NCI-H1092 treated with DMSO at 0.1 percent for 48 hours (cell line): ENCODE results near the gene CARHSP1.
"Not testable (repeated sequence)": the region's sequence is repeated elsewhere in the genome, so short reads cannot be mapped to it uniquely, and the experiment has no call there.

Experiments
- DNase-seq: peaks from one replicate; lab custom pipeline; 2025; lab: John Stamatoyannopoulos, UW

Gene CARHSP1

DNA sequence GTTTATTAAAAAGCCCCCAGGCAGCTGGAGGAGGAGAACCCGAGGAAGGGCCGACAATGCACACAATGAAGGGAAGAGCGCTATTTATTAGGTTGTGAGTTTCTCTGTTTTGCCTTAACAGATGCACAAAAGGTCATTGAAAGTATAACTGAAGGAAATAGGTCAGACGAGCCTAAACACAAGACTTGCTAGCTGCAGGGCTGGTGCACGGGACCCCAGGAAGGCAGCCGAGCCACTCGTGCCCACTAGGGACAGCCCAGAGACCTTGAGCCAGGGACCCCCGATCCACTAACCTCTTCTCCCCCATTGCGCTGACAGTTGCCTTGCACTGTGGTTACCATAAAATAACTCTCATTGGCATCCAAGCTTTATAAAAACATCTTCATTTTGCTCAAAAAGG lies 24.6 kb upstream of the CARHSP1 start:
- DNase-seq: no peak

DNA sequence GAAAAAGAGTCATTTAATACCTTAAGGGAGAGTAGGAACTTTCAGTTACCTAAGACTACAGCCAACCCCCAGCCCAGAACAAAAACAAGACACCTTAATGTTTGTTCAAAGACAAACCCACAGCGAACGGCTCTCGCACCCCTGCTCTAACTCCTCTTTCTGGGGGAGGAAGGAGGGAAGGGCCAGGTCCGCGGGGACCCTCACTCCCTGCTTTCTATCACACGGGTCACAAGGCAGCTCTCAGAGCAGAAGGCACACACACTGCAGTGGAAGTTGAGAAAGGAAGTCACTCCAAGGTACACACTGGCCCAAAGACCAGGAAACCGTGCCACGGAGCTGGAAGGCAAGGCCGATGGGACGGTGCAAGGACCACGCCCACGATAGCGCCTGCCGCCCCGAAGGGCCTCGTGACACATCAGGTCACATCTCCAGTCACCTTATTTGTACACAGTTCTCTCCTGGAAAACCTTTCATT lies 23.3 kb upstream of the CARHSP1 start:
- DNase-seq: no peak

DNA sequence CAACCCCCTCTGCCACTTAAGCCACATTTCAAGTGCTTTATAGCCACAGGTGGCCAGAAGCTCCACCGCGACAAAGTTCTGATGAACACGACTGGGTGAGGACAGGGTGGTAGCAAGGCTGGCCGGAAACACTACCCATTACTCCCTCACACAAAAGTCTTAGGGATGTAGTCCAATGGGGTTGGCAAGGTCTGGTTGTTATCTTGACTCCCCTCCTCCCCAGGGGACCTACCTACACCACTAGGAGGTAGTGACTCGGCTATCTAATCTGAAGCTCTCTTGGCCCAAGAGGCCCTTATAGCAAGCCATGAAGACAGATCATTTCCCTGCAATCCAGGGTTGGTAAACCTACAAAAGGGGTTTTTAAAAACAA lies 21.7 kb upstream of the CARHSP1 start:
- no peak for DNase-seq

DNA sequence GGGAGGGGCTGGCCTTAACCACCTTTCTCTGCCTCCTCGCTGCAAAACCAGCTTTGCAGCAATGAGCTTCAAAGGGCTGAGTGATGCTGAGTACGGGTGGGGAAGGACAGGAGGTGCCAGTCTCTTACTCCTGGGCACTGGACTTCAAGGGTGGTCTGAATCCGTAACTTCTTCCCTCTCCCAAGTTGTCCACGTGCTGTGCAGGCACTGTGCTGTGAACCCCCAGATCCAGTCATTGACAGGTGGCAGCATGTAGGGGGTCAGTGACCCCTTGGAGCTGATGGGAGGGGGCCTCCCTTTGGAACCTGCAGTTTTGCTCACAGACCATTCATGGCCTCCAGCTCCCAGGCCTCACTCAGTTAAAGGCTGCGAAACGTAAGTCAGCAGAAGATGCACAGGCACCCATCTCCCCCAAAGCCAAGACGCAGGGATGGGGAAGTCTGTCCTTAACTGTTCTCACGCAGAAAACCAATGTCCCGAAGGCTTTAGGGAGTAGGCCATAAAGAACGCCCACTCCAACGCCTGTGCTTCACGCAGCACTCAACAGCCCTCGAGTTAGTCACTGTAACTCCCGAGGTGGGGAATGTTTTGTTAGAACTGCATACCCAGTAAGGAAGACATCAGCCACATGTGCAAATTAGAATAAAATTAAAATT lies 21.2 kb upstream of the CARHSP1 start:
- DNase-seq: no peak

DNA sequence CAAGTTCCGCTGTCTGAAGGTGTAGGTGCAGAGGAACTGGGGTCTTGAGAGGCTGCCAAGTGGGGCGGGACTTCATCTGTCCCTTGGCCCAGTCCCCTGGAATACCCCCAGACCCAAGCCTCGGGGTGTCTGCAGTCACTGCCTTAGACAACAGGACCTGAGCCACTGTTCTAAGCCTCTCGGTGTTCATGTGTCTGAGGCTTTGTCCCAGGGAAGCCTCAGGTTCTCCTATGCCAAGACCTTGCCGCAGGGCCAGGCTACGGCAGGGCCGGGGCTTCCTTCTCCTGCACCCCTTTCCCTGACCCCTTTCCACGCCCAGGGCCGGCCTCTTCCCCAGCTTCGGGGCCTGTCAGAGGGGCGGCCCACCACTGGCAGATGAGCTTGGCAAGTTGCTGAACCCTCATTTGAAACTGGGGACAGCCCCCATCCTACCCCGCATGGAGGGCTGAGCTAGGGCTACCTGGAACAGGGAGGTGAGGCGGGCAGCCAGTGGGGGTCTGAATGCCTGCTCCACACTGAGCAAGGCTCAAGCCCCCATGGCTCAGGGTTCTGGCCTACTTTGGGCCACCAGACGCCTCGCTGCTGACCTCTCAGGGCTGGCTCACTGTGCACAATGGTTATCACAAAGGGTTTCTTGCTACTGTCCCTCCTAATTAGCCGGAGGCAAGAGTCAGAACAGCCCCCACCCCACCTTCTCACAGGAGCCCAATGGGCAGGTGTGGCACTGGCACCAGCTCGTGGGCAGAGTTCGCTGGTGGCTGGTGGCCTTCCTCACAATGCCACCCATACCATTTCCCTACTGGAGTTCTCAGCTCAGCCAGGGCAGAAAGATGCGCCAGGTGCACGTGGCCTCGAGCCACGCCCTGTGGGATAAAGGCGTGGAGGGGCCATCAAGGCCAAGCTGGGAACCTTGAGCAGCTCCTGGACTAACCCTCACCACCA lies 20.4 kb upstream of the CARHSP1 start:
- DNase-seq: no peak

DNA sequence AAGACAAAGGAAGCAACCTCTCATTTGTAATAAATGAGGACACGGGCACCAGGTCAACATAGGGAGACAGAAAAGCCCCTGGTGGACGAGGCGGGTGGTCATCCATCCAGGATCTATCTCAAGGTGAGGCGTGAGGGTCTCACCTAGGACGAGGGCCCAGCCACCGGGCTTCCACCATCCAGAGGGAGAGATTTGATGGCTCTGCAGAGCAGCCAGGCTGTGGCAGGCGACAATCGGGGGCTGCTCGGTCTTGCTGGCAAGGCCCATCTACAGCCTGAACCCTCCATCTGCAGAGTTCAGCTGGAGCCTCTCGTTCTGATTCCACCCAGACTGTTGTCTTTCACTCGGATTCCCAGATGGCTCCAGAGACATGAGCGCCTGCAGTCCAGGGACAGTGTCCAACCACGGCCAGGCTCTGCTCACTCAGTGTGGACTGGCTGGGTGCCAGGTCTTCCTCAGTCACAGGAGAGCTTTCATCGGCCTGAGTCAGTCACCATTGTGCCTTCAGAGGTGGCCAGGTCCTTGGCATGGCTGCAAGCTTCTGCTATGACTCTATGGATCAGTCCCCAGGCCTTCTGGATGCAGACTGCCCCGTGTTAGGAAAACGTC lies 19.2 kb upstream of the CARHSP1 start:
- DNase-seq: no peak

DNA sequence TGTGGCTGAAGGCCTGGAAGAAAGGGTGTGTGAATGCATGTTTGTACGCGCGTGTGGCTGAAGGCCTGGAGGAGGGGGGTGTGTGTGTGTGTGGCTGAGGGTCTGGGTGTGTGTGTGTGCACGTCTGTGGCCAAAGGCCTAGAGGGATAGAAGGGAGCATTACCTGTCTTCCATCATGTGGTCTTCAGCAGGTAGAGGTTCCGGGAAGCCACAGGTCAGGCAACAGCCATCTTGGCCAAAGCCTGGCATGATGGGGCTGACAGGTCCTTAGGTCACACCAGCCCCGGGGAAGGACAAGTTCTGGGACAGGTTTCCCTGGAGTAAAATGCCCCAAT lies 18.6 kb upstream of the CARHSP1 start:
- no peak for DNase-seq

DNA sequence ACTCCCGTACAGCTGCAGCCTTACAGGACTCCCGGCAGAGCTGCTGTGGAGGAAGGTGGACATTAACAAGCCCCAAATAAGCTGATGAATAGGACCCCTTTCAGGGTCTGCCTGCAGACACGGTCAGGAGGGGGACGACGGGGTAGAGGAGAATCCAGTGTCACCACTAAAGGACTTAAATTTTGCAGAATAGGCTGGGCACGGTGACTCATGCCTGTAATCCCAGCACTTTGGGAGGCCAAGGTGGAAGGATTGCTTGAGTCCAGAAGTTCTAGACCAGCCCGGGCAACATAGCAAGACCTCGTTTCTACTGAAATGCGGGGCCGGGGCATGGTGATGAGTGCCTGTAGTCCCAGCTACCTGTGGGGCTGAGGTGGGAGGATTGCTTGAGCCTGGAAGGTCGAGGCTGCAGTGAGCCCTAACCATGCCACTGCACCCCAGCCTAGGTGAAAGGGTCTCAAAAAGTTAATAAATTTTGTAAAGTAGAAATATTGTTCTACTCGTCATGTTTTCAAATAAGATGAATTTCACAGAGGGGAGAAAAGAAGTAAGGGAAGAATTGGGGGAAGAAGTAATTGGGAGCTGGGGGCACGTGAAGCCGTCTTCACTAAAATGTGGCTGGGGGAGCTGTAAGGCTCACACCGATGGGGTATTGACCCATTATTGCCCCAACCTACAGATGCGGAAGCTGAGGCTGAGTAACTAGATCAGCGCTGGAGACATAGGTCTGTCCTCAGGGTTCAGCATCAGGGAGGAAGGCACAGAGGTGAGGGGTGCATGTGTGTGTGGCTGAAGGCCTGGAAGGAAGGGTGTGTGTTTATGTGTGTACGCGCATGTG lies 18.0 kb upstream of the CARHSP1 start:
- DNase-seq: no peak

DNA sequence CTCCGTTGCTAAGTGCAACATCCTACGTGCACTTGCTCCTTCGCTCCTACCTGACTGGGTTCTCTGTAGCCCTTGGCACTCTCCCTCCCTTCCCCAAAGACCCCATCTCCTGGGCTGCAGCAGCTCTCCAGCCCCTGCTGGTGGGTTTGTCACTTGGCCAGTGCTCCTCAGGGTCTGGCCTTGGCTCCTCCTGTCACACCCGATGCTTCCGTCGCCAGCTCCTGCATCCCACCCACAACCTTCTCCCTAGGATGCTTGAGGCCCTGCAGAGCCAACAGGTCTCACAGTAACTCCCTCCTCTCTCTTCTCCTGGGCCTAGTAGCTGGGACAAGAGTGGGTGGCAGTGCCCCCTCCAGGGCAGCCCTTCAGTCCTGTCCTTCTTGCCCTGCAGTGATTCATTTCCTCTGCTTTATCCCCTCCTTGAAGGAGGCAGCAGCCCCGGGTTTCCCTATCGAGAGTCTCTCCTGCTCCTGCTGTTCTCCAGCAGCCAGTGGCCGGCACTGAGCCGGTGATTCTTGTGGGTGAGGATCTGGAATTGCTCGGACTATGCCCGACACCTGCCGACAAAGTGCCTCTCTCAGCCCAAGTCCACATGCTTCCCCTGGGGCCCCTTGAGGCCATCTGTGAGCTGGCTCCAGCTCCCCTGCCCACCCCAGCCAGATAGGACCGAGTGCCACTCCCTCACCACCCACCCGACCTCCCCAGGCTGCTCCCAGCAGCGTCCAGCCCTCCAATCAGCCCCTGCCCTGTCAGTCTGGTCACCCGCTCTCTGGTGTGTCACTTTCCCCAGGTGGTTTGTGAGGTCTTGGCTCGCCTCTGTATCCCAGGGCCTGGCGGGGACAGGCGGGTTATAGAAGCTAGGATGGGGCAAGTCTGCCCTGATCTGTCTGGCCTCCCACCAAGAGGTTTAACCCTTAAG lies 17.1 kb upstream of the CARHSP1 start:
- peak; percentile 31 for DNase-seq

DNA sequence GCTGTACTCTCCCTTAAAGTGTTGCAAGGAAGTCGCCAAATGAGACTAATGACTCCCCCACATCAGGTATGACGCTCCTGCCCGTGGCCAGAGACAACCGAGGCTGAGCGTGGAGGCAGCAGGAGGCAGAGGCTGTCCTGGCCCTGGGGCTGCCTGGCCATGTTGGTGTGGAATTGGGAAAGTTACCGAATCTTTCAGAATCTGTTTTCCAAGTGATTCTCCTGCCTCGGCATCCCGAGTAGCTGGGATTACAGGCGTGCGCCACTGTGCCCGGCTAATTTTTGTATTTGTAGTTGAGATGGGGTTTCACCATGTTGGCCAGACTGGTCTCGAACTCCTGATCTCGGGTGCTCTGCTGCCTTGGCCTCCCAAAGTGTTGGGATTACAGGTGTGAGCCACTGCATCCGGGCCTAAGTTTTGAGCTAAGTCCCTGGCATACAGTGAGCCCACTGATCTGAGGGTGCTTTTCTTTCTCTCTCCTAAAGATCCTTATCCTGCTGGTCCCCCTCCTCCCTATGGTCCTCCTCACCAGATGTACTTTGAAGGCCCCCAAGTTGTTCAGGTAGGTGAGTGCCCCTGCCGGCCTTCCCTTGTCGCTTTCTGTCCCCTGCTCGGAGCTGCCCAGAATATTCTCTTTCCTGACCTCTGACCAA lies 14.0 kb upstream of the CARHSP1 start:
- no peak for DNase-seq

DNA sequence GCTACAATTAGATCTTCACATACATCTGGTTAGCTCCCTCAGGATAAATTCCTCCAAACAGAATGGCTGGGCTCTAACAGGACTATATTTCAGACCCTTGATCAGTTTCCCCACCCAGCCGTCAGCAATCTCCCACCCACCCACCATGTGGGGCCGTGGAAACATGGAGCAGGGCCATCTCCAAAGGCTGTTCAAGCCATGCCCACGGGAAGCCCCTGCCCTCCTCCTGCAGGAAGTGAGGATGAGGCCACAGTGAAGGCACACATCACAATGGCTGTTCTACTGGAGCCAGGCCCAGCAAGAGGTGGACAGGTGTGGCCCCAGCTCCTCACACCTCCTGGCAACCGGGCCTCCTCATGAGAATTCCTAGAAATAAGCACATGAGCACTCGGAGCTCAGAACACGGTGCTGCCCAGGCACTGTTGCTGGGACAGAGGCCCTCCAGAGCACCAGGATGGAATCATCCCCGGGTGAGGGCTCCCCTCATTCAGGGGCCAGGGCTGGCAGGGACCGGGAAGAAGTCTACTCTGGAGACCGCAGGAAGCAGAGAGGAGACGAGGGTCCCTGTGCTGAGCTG lies 13.3 kb upstream of the CARHSP1 start, which contains the start of gene LITAFD:
LITAFD (plus strand) TSS at position 311 of the 577 bp plus-strand sequence. CDS start 2,005 bp downstream, outside the sequence.
- DNase-seq: no peak

DNA sequence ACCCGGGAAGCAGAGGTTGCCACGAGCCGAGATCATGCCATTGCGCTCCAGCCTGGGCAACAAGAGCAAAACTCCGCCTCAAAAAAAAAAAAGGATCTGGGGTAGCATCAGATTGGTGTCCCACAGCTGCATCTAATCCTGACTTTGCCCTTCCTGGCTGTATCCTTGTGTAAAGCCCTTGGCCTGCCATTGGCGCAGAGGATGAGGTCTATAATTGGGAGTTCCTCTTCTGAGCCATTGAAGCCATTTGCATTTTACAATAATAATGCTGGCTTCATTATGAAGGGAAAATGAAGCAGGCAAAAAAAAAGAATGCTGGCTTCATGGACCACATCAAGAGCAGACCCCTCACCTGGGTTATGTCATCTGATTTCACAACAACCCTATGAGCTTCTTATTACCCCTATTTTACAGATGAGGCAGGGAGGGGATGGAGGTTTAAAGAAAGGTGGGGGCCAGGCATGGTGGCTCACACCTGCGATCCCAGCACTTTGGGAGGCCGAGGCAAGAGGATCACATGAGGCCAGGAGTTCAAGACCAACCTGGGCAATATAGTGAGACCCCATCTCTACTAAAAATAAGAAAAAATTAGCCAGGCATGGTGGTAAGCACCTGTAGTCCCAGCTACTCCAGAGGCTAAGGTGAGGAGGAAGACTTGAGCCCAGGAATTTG lies 12.2 kb upstream of the CARHSP1 start:
- no peak for DNase-seq

DNA sequence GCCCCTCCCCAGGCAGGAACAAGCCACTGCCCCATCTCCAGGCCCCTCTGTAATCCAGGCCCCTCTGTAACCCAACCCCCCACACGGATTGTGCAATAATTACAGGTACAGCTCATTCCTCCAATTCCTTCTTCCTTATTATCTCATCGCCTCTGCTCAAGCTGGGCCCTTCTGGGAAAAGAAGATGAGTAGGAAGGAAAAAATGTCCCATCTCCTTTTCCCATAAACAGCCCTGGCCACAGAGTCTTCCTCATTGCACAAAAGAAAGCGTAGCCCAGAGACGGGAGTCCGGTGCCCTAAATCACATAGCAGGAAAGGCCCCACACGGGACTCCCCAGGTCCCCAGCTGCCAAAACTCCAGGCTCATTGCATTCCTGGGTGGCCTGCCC lies 9.7 kb upstream of the CARHSP1 start:
- no peak for DNase-seq

DNA sequence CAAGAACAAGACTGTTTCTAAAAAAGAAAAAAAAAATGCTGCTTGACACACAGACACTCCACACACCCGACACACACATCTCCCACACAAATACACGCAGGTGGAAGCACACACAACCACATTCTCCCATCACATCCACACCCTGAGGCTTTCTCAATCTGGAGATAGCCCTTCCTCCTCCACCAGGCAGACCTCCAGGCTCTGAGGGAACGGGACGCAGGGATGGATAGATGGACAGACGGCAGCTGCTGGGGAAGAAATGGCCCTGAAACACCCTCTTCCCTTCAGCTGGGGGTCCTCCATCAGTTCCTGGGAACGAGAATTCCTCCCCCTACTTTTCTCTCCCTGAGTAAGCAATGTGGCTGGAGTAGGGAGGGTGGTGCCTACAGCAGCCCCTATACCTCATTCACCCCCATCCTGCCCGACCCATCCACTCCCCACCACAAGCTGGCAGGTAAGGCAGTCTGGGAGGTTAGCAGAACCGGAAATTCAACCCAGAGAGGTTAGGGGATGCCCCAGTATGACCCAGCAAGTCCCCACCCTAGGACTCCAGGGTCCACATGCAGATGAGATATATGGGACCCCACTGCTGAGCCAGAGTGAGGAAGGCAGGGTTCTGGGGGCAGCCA lies 9.2 kb upstream of the CARHSP1 start:
- no peak for DNase-seq

DNA sequence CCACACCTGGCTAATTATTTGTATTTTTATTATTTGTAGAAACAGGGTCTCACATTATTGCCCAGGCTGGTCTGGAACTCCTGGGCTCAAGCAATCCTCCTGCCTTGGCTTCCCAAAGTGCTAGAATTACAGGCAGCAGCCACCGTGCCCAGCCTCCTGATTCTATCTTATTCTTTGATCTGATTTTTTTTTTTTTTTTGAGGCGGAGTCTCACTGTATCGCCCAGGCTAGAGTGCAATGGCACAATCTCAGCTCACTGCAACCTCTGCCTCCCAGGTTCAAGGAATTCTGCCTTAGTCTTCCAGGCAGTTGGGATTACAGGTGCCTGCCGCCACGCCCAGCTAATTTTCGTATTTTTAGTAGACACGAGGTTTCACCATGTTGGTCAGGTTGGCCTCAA lies 6.5 kb upstream of the CARHSP1 start:
- DNase-seq: not testable (repeated sequence)

DNA sequence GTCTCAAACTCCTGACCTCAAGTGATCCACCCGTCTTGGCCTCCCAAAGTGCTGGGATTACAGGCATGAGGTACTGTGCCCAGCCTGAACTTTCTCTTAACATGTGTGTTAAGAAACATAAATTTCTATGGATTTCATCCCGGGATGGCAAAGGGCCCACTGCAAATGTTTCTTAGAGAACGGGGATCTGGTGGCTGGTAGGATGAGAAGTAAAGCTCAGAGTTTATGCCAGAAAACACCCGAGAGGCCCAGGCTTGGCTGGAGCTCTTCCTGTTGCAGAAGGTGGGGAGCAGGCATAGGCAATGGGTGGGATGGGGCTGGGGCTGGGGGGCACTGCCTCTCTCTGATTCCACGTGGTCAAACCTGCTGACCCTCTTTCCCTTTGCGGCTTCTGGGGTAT lies 5.6 kb upstream of the CARHSP1 start:
- DNase-seq: no peak

DNA sequence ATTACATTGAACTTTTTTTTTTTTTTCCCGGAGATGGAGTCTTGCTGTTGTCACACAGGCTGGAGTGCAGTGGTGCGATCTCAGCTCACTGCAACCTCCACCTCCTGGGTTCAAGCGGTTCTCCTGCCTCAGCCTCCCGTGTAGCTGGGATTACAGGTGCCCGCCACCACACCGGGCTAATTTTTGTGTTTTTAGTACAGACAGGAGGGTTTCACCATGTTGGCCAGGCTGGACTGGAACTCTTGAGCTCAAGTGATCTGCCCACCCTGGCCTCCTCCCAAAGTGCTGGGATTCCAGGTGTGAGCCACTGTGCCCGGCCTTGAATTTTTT lies 5.0 kb upstream of the CARHSP1 start:
- not testable (repeated sequence) for DNase-seq

DNA sequence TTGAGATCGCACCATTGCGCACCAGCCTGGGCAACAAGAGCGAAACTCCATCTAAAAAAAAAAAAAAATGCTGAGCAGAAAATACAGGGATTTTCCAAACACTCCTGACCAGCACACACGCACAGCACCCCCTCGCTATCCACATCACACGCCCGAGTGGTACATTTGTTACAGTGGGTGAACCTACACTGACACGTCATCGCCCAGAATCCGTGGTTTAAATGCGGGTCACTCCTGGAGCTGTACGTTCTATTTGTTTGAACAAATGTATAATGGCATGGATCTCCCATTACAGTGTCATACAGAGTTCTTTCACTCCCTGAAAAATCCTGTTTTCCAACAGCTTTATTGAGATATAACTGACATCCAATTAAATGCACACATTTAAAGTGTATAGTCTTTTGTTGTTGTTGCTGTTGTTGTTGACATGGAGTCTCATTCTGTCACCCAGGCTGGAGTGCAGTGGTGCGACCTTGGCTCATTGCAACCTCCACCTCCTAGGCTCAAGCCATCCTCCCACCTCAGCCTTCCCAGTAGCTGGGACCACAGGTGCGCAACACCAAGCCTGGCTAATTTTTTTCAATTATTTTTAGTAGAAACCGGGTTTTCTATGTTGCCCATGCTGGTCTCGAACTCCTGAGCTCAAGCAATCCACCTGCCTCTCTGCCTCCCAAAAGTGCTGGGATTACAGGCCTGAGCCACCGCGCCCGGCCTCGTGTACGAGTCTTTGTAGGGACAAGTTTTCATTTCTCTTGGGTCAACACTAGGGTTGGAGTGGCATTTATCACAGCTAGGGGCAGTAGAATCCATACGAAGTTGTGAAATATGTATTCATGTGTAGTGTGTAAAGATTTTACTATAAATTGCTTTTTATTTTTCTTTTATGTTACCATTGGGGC lies 4.4 kb upstream of the CARHSP1 start:
- DNase-seq: no peak
